HCT116 (cell line): ENCODE measurements around the gene TMEM50B.

Experiments used
- CEBPB ChIP-seq: IDR thresholded peaks from 2 replicates; pipeline ENCODE4 v1.6.1; 2012; ENCODE audit warnings: low read depth
- CTCF ChIP-seq, 3 experiments: fragments of 200-600 bp in 1 of 3; sonication (generic) in 1 of 3; IDR thresholded peaks in 2 of 3; conservative IDR thresholded peaks in 1 of 3; 2 replicates each; pipeline ENCODE4 v1.5.1; 2012 to 2017; ENCODE audit warnings: low read depth in 2 of 3, low read length in 2 of 3, antibody characterized with exemption in 1 of 3, borderline replicate concordance in 1 of 3, control low read depth in 1 of 3, mild to moderate bottlenecking in 1 of 3, mixed read lengths in 1 of 3, mixed run types in 1 of 3, moderate library complexity in 1 of 3; ENCODE audit not compliant: insufficient read depth in 1 of 3
- EGR1 ChIP-seq: IDR thresholded peaks from 2 replicates; pipeline ENCODE4 v1.6.1; 2012; ENCODE audit warnings: low read depth
- EZH2 ChIP-seq: fragments of 200-600 bp; sonication (generic); IDR thresholded peaks from 2 replicates; pipeline ENCODE4 v1.6.1; 2017; ENCODE audit warnings: antibody characterized with exemption, mixed run types
- FOSL1 ChIP-seq: IDR thresholded peaks from 2 replicates; pipeline ENCODE4 v1.6.1; 2012; ENCODE audit warnings: low read depth
- POLR2A ChIP-seq: IDR thresholded peaks from 2 replicates; pipeline ENCODE4 v1.7.0; 2011; ENCODE audit warnings: borderline replicate concordance; ENCODE audit not compliant: insufficient read depth, insufficient read length; ENCODE audit errors: extremely low read depth
- POLR2AphosphoS5 ChIP-seq: IDR thresholded peaks from 2 replicates; pipeline ENCODE4 v1.6.1; 2011; ENCODE audit warnings: mild to moderate bottlenecking, low read depth, low read length, moderate library complexity
- RAD21 ChIP-seq: IDR thresholded peaks from 2 replicates; pipeline ENCODE4 v1.6.1; 2012; ENCODE audit warnings: low read depth, mild to moderate bottlenecking
- SP1 ChIP-seq: IDR thresholded peaks from 2 replicates; pipeline ENCODE4 v1.6.1; 2012; ENCODE audit warnings: low read depth
- TCF7L2 ChIP-seq: IDR thresholded peaks from 2 replicates; pipeline ENCODE4 v1.7.0; 2011; ENCODE audit warnings: borderline replicate concordance, inconsistent platforms; ENCODE audit not compliant: insufficient read depth, insufficient read length; ENCODE audit errors: extremely low read depth
- ZNF274 ChIP-seq: fragments of 200-500 bp; sonication (Bioruptor generic); IDR thresholded peaks from 2 replicates; pipeline ENCODE4 v1.6.1; 2014; ENCODE audit warnings: mild to moderate bottlenecking, low read depth, low read length, inconsistent platforms

GRCh38 chr21:33479679-33480480 lies at the start of gene TMEM50B:
- no peak for TF ChIP-seq TCF7L2
- no peak for TF ChIP-seq EZH2
- peak; percentile 83 for TF ChIP-seq POLR2AphosphoS5
- peak; percentile 35; the same call in 1 of the 2 replicates for TF ChIP-seq SP1
- TF ChIP-seq CTCF (IDR thresholded peaks at IDR 0.05 in 2 of 3, conservative IDR thresholded peaks at IDR 0.05 in 1 of 3; ENCODE audit: borderline replicate concordance in 1 of 3, insufficient read depth in 1 of 3, low read depth in 2 of 3, low read length in 2 of 3), result no peak
- no peak for TF ChIP-seq ZNF274
- peak; percentile 77 for TF ChIP-seq POLR2A
- TF ChIP-seq EGR1, result peak; percentile 93
- no peak for TF ChIP-seq CEBPB
- TF ChIP-seq FOSL1, result no peak
- 0 out of 2 replicates have a peak, but pooled peaks have one; percentile 6 for TF ChIP-seq RAD21
